HG03354 (cell line): ENCODE results near the gene ELMO2.

Experiments
- ATAC-seq: cut with Tn5 transposase; IDR thresholded peaks from one replicate; pipeline ENCODE4 v1.9.1; 2021; ENCODE audit warnings: mild to moderate bottlenecking; ENCODE audit not compliant: unreplicated experiment, poor library complexity, severe bottlenecking

ELMO2 gene, protein sequence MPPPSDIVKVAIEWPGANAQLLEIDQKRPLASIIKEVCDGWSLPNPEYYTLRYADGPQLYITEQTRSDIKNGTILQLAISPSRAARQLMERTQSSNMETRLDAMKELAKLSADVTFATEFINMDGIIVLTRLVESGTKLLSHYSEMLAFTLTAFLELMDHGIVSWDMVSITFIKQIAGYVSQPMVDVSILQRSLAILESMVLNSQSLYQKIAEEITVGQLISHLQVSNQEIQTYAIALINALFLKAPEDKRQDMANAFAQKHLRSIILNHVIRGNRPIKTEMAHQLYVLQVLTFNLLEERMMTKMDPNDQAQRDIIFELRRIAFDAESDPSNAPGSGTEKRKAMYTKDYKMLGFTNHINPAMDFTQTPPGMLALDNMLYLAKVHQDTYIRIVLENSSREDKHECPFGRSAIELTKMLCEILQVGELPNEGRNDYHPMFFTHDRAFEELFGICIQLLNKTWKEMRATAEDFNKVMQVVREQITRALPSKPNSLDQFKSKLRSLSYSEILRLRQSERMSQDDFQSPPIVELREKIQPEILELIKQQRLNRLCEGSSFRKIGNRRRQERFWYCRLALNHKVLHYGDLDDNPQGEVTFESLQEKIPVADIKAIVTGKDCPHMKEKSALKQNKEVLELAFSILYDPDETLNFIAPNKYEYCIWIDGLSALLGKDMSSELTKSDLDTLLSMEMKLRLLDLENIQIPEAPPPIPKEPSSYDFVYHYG

DNA sequence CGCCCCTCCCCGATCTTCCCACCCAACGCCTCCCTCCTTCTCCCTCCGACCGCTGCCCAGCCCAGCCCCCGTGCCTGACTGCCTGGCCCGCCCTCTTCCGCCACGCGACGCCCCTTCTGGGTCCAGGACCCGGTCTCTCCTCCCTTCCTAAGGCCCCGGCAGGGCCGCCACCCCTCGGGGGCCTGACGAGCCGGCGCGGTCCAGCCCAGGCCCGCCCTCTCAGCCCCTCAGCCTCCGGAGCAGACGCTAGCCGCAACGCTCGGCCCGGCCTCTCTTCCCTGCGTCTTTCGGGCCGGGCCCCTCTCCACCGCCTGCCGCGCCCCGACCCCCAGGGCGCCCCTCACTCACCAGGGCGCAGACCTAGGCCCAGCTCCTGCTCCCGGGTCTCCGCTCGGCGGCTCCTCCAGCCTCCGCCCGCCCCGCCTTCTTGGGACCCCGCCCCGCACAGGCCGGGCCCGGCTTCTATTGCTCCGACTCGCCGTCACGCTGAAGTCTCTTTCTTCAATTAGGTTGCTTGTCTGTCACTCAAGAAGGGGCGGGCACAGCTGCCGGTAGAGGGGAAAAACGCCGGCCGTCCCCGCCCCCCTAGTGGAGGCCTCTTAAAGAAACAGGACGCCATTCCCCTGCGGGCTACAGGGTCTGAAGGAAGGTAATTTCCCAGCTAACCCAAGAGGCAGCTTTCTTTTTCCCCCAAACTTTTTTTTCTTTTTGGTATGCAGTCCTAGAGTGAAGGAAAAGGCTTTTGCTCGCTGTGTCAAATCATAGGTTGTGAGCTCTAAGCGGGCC, at the start of gene ELMO2:
ELMO2 (minus strand) TSS at position 416 of the 786 bp plus-strand sequence. CDS start 12,133 bp downstream, outside the sequence.
- ATAC-seq: peak; percentile 88

DNA sequence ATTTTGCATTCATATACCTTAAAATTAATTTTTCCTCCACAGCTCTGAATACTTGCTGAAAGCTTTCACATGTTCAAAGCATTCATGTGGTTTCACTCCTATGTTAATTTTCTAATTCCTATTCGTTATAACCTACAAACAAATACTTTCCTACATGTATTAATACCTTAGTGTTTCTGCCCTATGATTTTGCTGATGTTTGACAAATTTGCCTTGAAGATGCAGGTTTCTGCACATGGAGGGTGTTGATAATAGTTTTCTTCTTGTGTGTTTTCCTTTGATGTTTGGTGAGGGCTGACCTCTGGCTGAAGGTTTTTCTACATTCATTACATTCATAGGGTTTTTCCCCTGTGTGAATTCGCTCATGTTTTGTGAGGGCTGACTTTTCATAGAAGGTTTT, 49.3 kb upstream of the ELMO2 start:
- ATAC-seq: no peak

- ATAC-seq: no peak
Measured at GRCh38 chr20:46446851-46447250, 40.4 kb upstream of the ELMO2 start.

DNA sequence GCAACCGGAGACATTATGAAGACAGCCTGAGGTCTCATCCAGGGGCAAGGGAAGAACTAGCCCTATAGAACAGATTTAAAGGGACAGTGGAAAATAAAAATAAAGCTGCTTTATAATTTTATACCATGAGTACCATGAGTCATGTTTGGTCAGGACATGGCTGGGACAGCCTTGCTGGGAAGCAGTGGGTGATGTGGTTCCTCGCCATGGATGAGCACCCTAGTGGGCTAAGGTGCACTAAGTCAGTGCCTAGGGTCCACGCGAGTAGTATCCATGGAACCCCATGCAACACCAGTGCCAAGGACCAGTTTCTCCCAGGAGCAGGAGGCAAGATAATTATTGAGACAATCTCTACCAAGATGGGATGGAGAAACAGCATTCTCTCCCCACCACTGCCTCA, 33.4 kb upstream of the ELMO2 start:
- no peak for ATAC-seq

- no peak for ATAC-seq
Measured at GRCh38 chr20:46438156-46438750, 31.8 kb upstream of the ELMO2 start.

DNA sequence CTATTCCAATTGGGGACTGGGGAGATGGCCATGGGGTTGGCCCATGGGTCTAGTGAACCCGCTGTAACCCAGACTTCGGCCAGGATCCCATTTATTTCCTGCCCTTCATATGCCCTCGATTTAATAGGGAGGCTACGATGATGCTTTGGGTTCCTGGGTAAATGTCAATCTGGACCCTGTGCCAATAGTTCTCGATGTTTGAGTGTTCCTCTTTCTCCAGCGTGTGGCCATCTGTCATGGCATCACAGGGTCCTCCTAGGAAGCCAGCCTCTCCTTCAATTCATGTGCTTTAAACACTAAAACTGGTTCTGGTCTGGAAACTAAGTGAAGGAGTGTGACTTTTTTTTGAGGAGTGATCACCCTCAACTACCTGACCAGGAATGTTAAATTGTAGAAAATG, 28.7 kb upstream of the ELMO2 start:
- ATAC-seq: no peak

- no peak for ATAC-seq
Measured at GRCh38 chr20:46434597-46434996, 28.2 kb upstream of the ELMO2 start.

GRCh38 chr20:46433051-46433450, 26.6 kb upstream of the ELMO2 start:
- ATAC-seq: no peak

GRCh38 chr20:46430921-46431712, 24.7 kb upstream of the ELMO2 start:
- no peak for ATAC-seq

DNA sequence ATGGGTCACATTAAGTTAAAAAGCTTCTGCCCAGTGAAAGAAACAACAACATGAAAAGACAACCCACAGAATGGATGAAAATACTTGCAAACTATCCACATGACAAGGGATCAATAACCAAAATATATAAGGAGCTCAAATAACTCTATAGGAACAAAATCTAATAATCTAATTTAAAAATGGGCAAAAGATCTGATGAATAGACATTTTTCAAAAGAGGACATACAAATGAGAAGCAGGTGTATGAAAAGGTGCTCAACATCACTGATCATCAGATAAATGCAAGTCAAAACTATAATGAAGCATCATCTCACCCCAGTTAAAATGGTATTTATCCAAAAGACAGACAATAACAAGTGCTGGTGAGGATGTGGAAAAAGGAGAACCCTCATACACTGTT, 21.0 kb upstream of the ELMO2 start:
- no peak for ATAC-seq

DNA sequence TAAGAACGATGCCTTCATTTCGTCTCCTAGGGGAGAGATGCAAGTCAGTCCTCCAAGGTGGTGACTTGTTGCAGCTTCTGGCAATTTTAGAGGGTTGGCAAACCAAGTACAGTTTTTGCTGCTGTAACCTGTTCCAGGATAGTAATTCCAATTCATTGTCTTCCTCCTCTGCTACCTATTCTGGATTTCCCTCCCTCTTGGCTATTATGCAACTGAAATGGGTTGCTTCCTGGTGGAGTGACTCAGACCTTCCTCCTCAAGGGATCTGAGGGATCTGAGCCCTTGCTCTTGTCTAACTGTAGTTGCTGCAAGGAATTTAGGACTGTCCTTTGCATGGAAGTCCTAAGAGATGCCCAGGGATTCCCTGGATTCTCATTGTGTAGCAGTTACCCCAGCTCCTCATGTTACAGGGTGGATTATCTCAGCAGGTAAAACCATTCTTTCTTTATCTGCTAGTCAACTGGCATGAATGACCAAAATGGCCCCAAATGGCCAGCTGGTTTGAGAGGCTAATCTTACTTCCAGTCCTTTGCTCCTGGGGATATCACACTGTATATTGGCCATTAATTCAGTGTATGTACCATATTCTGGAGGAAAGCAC, 17.6 kb upstream of the ELMO2 start:
- no peak for ATAC-seq

DNA sequence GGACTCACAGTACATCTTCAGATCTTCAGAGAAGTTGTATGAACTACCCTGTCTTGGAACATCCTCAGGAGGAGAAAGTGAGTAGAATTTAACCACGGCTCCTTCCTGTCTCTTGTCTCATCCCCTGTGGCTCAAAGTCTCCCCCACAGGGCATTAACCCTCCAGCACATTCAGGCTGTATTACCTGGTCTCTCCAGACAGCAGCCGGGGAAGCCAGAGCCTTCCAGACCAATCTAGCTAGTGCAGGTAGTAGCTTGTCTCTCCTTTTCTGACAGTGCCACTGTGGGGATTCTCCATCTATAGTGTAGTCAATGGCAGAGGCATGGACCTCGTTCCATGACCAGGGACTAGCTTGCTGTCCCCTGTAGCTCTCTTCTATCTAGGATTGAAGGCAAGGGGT, 16.9 kb upstream of the ELMO2 start:
- ATAC-seq: no peak

DNA sequence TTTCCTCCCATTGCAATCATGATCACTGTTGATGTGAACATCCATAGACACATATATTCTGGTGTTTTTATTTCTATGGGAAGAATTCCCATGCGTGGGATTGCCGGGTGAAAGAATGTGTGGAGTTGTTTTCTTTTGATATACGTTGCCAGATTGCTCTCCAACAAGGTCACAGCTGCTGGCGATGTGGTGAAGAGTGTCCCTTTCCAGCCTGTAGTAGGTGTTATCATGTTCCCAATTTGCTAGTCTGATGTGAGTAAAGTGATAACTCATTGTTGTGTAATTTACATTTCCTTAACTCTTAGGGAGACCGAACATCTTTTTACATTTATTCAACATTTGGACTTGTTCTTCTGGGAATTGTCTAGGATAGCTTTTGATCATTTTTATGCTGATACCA, 14.5 kb upstream of the ELMO2 start:
- ATAC-seq: no peak

DNA sequence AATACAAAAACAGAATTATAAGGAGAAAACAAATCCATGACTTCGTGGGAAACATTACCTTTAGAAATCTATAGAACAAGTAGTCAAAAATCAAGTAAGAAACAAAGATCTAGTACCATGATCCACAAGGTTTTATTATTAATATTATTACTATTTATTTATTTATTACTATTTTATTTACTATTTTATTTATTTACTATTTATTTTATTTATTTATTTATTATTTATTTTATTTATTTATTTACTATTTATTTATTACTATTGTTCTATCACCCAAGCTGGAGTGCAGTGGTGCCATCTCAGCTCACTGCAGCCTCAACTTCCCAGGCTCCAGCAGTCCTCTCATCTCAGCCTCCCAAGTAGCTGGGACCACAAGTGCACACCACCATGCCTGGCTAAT, 13.5 kb upstream of the ELMO2 start:
- ATAC-seq: no peak

DNA sequence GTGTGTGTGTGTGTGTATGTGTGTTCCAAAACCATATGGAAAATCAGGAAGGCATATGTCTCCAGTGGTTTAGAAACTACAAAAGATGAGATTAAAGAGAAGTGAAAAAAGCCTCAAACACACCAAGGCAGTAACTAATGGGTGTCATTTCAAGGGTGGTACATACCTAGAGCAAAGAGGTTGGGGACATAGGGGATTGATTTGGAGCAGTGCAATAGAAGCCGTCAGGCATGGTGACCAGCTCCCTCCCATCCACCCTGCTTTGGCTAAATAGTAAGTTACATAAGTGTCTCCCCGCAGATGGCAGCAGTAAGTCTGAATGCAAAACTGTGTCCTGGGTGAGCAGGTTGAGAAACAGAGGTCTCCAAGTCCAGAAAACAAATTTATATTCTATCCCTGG, 10.4 kb upstream of the ELMO2 start:
- ATAC-seq: no peak

DNA sequence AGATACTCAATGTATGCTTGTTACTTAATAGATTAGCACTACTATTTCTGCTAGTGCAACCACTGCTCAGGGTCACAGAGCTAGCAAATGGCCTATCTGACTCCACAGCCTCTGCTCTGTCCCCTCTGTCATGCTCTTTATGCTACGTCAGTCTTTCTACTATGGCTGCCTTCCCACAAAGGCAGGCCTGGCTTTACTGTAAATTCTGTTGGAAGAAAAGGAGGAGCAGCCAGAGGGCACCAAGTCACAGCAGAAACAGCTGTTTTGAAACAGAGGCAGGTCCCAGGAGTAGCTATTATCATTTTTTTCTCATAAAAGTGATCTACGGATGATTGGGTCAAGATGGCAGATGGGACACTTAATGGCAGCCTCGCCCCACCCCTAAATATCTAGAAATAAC, 10.0 kb upstream of the ELMO2 start:
- no peak for ATAC-seq

DNA sequence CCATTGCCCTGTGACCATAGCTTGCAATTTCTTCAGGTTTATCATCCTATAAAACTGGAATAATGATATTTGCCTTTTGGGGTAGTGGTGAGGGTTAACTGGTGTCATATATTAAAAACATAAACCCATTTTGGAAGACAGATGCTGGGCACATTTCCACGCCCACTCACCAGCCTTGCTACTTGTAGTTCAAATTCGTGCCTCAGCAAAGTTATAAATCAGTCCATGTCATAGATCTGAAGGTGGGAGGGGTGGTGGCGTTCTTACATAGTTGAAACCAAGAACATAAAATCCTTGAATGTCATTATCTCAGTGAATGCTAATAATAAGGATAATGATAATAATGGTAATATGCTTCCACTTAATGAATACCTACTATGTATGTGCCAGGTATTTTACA, 9.4 kb upstream of the ELMO2 start:
- no peak for ATAC-seq

DNA sequence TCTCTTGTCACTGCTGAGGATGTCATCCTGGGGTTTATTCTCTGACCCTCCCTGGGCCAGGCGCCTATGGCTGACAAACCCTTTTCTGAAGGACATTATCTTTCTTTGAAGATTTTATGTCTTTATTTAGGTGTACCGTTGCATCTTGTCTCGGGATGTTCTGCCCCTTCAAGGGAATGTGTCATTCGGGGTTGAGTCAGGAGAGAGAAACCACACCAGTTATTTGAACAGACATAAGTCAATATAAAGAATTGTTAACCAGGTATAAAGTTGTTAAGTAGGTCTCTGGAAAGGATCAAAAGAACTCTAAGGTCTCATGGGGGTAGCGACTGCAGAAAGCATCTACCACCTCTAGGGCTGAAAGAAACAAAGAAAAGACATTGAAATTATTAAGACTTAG, 8.2 kb upstream of the ELMO2 start:
- ATAC-seq: no peak

DNA sequence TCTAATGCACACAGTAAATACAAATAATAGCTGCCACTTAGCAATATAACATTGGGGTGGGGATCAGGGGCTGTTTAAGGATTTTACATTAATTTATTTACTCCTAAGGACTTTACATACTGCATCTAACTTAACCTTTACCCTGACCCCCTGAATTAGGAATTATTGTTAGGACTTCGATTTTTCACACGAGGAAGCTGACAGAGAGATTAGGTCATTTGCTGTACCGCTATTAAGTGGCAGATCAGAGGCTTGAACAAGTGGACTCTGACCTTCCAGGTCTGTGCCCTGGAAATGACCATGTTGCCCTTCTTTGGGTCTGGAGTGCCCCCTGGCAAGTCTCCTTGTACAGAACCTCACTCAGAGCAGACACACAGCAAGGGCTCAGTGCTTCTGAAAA, 5.2 kb upstream of the ELMO2 start:
- ATAC-seq: no peak
